ENCODE results near the gene CCDC15.

CCDC15 gene

DNA sequence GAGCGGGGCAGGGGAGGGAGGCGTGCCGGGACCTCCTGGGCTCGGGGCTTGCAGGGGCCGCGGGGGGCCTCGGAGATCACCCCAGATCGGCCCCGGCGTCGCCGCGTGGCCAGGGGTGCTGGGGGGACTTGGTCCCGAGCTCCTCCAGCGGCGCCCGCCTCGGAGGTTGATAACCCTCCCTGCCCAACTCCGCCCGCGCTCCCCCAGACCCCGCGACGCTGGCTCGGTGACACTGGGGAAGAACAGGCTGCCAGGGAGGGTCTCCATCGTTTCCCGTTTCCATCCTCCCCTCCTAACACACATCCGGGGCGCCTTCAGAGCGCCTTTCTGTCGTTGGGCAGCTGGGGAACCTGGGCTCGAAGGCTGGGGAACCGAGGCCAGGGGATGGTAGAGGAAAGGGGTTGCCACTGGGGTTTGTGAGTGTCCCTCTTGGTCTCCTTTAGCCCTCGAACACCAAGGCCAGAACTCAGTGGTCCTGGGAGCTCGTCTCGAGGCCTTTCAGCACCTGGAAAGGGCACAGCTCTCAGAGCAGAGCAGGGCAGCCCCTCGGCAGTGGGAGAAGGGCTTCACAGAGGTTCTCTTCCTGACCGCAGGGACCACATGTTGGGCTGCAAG, 109.5 kb downstream of the CCDC15 start:
- Histone ChIP-seq H3K36me3 (ENCODE audit: insufficient read depth, low read length) (no peaks in the 10 kb centered on the region), H2AFZ (ENCODE audit: low read length) (no peak overlapping the region), H3F3A (ENCODE audit: low read depth) (no peaks in the 10 kb centered on the region), H3K9ac (ENCODE audit: low read depth, low read length, poor library complexity, severe bottlenecking) (no peak overlapping the region), H3K4me1 (ENCODE audit: insufficient read depth, low read length, poor library complexity, severe bottlenecking) (no peaks in the 10 kb centered on the region), H3K4me2 (ENCODE audit: low read depth, low read length, poor library complexity, severe bottlenecking) (no peak overlapping the region), H3K9me3 (ENCODE audit: insufficient read depth, low read depth, low read length) (no peaks in the 10 kb centered on the region), H3K9me2 (replicated peaks; ENCODE audit: low read depth, low read length) (no peaks in the 10 kb centered on the region), H3K79me2 (ENCODE audit: insufficient read depth, low read length) (no peaks in the 10 kb centered on the region), H3K27me3 (ENCODE audit: insufficient read depth, low read length, poor library complexity, severe bottlenecking) (no peaks in the 10 kb centered on the region), H4K20me1 (ENCODE audit: insufficient read depth, low read length, poor library complexity, severe bottlenecking) (no peaks in the 10 kb centered on the region), H3K4me3 (ENCODE audit: low read length, poor library complexity, severe bottlenecking) (no peak overlapping the region)
- TF ChIP-seq, protein P1, sequence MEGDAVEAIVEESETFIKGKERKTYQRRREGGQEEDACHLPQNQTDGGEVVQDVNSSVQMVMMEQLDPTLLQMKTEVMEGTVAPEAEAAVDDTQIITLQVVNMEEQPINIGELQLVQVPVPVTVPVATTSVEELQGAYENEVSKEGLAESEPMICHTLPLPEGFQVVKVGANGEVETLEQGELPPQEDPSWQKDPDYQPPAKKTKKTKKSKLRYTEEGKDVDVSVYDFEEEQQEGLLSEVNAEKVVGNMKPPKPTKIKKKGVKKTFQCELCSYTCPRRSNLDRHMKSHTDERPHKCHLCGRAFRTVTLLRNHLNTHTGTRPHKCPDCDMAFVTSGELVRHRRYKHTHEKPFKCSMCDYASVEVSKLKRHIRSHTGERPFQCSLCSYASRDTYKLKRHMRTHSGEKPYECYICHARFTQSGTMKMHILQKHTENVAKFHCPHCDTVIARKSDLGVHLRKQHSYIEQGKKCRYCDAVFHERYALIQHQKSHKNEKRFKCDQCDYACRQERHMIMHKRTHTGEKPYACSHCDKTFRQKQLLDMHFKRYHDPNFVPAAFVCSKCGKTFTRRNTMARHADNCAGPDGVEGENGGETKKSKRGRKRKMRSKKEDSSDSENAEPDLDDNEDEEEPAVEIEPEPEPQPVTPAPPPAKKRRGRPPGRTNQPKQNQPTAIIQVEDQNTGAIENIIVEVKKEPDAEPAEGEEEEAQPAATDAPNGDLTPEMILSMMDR (conservative IDR thresholded peaks at IDR 0.05; ENCODE audit: low read length) = no peak
- TF ChIP-seq EZH2phosphoT487 (IDR thresholded peaks at IDR 0.05; ENCODE audit: borderline replicate concordance) = no peak

DNA sequence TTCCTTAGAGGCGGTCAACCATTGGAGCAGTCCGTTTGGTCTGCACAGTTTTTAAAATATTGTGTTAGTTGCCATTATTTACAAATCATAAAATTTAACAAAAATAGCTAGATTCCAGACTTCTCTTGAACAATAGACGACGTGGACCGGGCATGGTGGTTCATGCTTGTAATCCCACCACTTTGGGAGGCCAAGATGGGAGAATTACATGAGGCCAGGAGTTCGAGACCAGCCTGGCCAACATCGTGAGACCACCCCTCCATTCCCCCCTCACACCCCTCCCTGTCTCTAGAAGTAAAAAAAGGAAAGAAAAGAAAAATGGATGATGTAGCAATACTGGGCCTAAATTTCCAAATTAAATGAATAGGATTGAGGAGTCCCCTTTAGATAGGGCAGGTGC, 110.1 kb downstream of the CCDC15 start:
- Histone ChIP-seq H3K79me2 (ENCODE audit: insufficient read depth, low read length) (no peaks in the 10 kb centered on the region), H4K20me1 (ENCODE audit: insufficient read depth, low read length, poor library complexity, severe bottlenecking) (no peaks in the 10 kb centered on the region), H3F3A (ENCODE audit: low read depth) (no peaks in the 10 kb centered on the region), H3K27me3 (ENCODE audit: insufficient read depth, low read length, poor library complexity, severe bottlenecking) (no peaks in the 10 kb centered on the region), H2AFZ (ENCODE audit: low read length) (no peak overlapping the region), H3K36me3 (ENCODE audit: insufficient read depth, low read length) (no peaks in the 10 kb centered on the region), H3K9me3 (ENCODE audit: insufficient read depth, low read depth, low read length) (no peaks in the 10 kb centered on the region), H3K4me2 (ENCODE audit: low read depth, low read length, poor library complexity, severe bottlenecking) (no peak overlapping the region), H3K9ac (ENCODE audit: low read depth, low read length, poor library complexity, severe bottlenecking) (no peak overlapping the region), H3K4me1 (ENCODE audit: insufficient read depth, low read length, poor library complexity, severe bottlenecking) (peaks cover under 1% of the 10 kb centered on the region), H3K9me2 (replicated peaks; ENCODE audit: low read depth, low read length) (no peaks in the 10 kb centered on the region), H3K4me3 (ENCODE audit: low read length, poor library complexity, severe bottlenecking) (no peak overlapping the region)
- no peak for TF ChIP-seq EZH2phosphoT487 (IDR thresholded peaks at IDR 0.05; ENCODE audit: borderline replicate concordance)
- TF ChIP-seq, protein P1 (conservative IDR thresholded peaks at IDR 0.05; ENCODE audit: low read length) = no peak

DNA sequence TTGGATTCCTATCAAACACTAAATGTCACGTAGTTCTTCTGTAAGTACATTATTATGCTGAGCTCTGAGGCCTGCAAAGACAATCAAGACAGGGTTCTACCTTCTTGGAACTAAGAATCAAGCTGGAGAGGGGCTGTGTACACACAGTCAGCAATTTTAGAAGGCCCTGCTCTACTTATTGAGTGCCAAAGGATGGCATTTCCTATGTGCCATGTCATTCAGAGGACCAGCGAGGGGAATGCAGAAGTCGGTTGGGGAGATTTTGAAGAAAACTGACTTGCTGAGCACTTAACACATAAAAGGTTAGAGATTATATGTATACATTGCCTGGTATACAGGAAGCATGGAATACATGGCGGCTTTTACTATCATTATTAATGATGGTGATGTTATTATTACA, 114.4 kb downstream of the CCDC15 start:
- no peaks in the 10 kb centered on the region for H3F3A ChIP-seq (ENCODE audit: low read depth)
- no peak overlapping the region for H2AFZ ChIP-seq (ENCODE audit: low read length)
- H3K9me3 ChIP-seq (ENCODE audit: insufficient read depth, low read depth, low read length) = no peaks in the 10 kb centered on the region
- H3K4me3 ChIP-seq (ENCODE audit: low read length, poor library complexity, severe bottlenecking) = no peak overlapping the region
- no peak overlapping the region for H3K4me2 ChIP-seq (ENCODE audit: low read depth, low read length, poor library complexity, severe bottlenecking)
- no peaks in the 10 kb centered on the region for H3K27me3 ChIP-seq (ENCODE audit: insufficient read depth, low read length, poor library complexity, severe bottlenecking)
- H3K79me2 ChIP-seq (ENCODE audit: insufficient read depth, low read length) = no peaks in the 10 kb centered on the region
- H3K9me2 ChIP-seq (replicated peaks; ENCODE audit: low read depth, low read length) = no peaks in the 10 kb centered on the region
- peaks cover 29% of the 10 kb centered on the region for H3K4me1 ChIP-seq (ENCODE audit: insufficient read depth, low read length, poor library complexity, severe bottlenecking)
- TF ChIP-seq, protein P1 (conservative IDR thresholded peaks at IDR 0.05; ENCODE audit: low read length) = no peak
- no peak for TF ChIP-seq EZH2phosphoT487 (IDR thresholded peaks at IDR 0.05; ENCODE audit: borderline replicate concordance)
- H4K20me1 ChIP-seq (ENCODE audit: insufficient read depth, low read length, poor library complexity, severe bottlenecking) = no peaks in the 10 kb centered on the region
- no peaks in the 10 kb centered on the region for H3K36me3 ChIP-seq (ENCODE audit: insufficient read depth, low read length)
- H3K9ac ChIP-seq (ENCODE audit: low read depth, low read length, poor library complexity, severe bottlenecking) = no peak overlapping the region

All from Loucy (cell line).